Measurements from ENCODE around the gene PCDHGA1.

PCDHGA1 gene

DNA sequence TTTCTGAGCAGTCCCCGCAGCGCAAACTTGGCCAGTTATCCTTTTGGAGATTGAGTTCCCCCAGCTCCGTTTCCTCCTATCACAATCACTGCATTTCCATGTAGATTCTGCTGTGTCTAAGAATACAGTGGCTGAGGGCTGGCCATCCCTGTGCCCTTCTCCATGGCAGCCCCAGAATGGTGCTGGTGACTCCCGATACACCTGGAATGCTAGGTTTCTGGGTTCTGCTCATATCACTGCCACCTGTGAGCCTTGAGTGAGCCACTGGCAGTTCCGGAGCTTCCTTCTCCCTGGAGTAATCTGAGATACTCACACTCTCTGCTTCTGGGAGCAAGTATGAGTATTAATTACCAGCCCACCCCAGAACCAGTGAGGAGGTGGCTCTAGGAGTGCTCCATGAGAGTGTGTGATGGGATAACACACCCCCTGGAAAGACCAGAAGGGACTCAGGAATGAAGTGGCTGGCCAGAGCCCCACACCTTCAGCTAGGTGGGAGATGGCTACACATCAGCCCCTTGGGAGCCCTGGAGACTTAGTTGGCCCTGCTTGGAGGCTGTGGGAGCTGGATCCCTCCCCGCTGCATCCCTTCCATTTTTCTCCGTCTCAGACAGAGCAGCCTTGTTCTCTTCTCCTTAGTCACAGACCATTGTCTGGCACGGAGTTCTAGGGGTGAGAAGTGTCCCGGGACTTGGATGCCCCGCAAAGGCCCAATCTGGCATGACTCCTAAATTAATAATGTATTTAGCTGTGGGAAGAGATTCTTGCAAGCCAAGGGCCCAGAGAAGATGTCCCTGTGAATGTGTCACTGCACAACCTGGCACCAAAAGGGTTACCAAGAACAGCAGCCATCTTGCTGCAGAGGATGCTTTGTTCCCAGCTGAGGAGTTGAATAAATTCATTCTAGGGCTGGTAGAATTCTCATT lies 163.4 kb downstream of the PCDHGA1 start:
- DNase-seq = no peak

GRCh38 chr5:141494761-141495452 lies 164.6 kb downstream of the PCDHGA1 start:
- DNase-seq = no peak

- no peak for DNase-seq
Measured at GRCh38 chr5:141495453-141495811, 165.1 kb downstream of the PCDHGA1 start.

DNA sequence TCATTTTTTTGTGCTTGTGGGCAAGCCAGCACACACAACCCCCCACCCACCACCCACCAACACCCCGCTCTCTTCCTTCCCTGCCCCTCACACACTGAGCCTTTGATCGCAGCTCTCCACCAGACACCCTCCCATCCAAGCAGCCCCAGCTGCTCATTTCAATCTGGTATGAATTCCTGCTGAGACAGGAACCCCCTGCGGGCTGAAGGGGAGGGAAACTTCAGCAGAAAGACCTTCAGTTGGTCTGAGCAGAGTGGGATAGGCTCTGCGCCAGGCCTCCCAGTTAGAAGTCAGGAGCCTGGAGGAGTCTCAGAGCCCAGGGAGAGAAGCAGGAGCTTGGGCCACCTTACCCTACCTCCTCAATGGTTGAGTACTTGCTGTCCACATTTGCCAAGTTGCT lies 165.7 kb downstream of the PCDHGA1 start:
- no peak for DNase-seq

- DNase-seq = no peak
Measured at GRCh38 chr5:141501761-141502160, 171.4 kb downstream of the PCDHGA1 start.

DNA sequence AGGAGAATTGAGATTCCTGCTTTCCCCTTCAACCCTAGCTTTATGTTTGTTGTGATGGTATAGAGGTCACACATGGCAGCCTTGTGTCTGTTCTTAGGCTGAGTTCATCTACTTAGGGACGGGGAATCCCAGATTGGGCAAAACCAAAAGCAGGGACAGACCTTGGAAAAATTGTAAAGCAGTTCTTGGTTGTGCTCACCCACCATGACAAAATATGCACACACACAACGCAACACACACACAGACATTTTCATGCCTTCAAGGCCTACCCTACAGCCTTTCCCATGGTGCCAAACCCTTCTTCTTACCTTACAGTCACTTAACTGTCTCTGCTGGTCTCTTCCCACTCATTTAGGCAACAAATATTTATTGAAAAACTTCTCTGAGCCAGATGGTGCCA lies 173.4 kb downstream of the PCDHGA1 start:
- DNase-seq = no peak

DNA sequence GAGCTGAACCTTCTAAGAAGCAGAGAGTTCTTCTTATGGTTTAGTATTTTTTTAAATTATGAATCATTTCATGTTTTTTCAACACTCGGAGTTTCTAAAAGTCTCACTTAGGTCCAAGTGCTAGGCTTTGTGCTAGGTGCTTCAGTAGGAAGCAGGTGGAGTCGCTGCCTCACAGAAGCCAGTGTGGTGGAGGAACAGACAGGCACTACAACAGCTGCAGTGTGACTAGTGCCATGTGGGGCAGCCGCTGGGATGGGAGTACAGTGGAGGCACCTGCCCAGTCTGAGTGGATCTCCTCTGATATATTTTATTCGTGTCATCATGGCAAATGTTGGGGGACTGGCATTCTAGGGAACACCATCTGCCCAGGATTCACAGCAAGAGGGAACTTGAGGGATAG lies 173.9 kb downstream of the PCDHGA1 start:
- DNase-seq = no peak

GRCh38 chr5:141506381-141507155 lies 176.3 kb downstream of the PCDHGA1 start:
- no peak for DNase-seq

DNA sequence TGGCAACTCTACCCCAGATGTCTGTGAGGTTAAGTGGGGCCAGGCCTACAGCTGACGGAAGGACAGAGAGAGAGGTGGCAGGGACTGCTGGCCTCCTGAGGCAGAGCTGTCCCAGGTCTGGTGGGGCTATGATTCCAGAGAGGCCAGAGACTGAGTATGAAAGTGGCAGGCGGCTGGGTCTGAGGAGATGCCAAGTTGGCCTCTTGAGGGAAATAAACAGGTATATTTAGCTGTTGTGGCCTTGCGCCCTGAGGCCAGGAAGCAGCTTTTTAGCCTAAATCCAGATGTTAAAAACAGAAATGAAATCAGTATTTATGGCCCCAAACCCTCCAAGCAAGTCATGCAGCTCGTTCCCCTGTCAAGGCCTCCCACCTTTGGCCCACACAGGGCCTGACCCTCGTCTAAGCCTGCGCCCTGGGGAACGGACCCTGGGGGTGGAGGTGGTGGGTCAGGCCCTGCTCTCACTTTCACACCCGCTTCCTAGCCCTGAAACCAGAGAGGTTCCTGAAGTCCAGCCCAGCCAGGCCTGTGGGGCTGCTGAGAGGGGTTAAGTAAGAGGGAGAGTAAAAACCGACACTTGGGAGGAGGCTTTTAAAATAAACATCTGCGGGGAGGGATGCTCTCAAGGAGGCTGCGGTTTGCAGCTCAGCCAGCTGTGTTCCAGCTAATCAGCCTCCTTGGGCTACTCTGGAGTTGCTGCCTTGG lies 177.2 kb downstream of the PCDHGA1 start:
- no peak for DNase-seq

DNA sequence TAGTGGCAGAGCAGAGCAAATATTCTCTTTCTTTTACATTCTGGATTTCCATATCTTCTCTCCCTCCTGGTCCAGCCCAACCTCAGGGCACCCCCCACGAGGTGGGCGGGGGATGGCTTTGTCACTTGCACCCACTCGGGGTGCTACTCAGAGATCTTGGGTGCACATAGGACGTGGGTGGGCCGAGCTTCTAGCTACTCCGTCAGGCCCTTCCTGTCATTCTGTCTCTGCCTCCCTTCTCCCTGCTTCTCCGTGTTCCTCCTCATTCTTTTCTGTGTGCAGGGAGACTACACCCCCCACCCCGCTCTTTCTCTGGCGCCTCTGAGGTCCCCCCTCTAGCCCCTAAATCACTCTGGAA lies 178.1 kb downstream of the PCDHGA1 start:
- DNase-seq = no peak

GRCh38 chr5:141508798-141509611 lies 178.7 kb downstream of the PCDHGA1 start:
- no peak for DNase-seq

- no peak for DNase-seq
Measured at GRCh38 chr5:141510160-141510559, 179.8 kb downstream of the PCDHGA1 start.

DNA sequence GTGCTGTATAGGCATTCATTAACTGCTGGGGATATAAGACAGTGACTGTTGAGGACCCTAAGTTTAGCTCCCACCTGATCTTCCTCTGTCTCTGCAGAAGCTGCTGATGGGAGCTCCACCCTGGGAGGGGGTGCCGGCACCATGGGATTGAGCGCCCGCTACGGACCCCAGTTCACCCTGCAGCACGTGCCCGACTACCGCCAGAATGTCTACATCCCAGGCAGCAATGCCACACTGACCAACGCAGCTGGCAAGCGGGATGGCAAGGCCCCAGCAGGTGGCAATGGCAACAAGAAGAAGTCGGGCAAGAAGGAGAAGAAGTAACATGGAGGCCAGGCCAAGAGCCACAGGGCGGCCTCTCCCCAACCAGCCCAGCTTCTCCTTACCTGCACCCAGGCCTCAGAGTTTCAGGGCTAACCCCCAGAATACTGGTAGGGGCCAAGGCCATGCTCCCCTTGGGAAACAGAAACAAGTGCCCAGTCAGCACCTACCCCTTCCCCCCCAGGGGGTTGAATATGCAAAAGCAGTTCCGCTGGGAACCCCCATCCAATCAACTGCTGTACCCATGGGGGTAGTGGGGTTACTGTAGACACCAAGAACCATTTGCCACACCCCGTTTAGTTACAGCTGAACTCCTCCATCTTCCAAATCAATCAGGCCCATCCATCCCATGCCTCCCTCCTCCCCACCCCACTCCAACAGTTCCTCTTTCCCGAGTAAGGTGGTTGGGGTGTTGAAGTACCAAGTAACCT lies 180.7 kb downstream of the PCDHGA1 start:
- no peak for DNase-seq

DNA sequence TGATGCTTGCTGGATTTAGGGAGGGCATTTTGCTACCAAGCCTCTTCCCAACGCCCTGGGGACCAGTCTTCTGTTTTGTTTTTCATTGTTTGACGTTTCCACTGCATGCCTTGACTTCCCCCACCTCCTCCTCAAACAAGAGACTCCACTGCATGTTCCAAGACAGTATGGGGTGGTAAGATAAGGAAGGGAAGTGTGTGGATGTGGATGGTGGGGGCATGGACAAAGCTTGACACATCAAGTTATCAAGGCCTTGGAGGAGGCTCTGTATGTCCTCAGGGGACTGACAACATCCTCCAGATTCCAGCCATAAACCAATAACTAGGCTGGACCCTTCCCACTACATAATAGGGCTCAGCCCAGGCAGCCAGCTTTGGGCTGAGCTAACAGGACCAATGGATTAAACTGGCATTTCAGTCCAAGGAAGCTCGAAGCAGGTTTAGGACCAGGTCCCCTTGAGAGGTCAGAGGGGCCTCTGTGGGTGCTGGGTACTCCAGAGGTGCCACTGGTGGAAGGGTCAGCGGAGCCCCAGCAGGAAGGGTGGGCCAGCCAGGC lies 181.5 kb downstream of the PCDHGA1 start:
- no peak for DNase-seq

- peak; percentile 86 for DNase-seq
Measured at GRCh38 chr5:141512390-141512910, 182.1 kb downstream of the PCDHGA1 start.

DNA sequence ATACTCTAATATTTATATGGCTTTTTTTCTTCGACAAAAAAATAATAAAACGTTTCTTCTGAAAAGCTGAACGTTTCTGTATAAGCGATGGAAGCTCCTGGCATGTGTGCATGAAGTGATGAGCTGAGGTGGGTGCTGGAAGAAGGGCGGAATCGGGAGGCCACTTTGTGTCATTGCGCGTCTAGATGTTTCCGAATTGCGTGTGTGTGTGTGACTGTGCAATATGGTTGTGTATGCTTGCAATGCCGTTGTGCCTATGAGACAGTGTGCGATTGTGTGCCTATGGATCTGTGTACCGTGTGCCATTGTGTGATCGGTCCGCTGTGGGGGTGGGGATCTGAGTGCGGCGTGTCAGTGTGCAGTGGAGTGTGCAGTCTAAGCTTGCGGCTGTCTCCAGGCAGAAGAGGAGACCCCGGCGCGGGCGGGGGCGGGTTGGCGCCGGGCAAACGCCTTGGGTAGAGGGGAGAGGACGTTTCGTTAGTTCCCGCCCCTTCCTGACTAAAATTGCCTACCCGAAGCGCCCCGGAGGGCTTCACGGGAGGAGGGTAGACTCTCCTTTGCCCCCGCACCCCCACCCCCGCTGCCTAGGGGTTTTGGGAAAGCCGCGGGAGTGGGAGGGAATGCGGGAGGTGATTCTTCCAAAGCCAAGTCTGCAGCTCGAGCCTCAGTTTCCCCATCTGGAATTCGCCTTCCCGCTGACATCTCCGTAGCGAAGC lies 182.8 kb downstream of the PCDHGA1 start:
- DNase-seq = peak; percentile 43

- DNase-seq = peak; percentile 77
Measured at GRCh38 chr5:141513627-141514329, 183.5 kb downstream of the PCDHGA1 start.

GRCh38 chr5:141514330-141515133 lies 184.2 kb downstream of the PCDHGA1 start:
- DNase-seq = no peak
